IMR-90 (cell line): ENCODE measurements around the gene NRCAM.

Experiments used
- CTCF ChIP-seq: conservative IDR thresholded peaks from 2 replicates; pipeline ENCODE4 v1.5.1; 2012; ENCODE audit warnings: mild to moderate bottlenecking, low read depth, low read length, improper control_type of control experiment
- FOS ChIP-seq: fragments of 150-350 bp; IDR thresholded peaks from 2 replicates; pipeline ENCODE4 v1.6.1; 2016; ENCODE audit warnings: low read depth, low read length
- MXI1 ChIP-seq: IDR thresholded peaks from 2 replicates; pipeline ENCODE4 v1.6.1; 2012; ENCODE audit warnings: low read depth, mild to moderate bottlenecking, low read length, moderate library complexity, borderline replicate concordance
- POLR2A ChIP-seq: IDR thresholded peaks from 2 replicates; pipeline ENCODE4 v1.6.1; 2012; ENCODE audit warnings: mild to moderate bottlenecking, low read depth, low read length
- RFX5 ChIP-seq: IDR thresholded peaks from 2 replicates; pipeline ENCODE4 v1.8.0; 2012; ENCODE audit warnings: low read depth, mild to moderate bottlenecking, low read length, moderate library complexity

GRCh38 chr7:108134486-108134885 lies 321.8 kb downstream of the NRCAM start:
- TF ChIP-seq FOS (no peak), POLR2A (no peak), CTCF (no peak), RFX5 (no peak), MXI1 (no peak)
